NCI-H2227 treated with DMSO at 0.1 percent for 48 hours (cell line): ENCODE data around the gene MYOZ3.
A peak's percentile ranks its signal among the peaks of the same experiment; 100 is the strongest.

Experiments
- DNase-seq: peaks from one replicate; lab custom pipeline; 2025; lab: John Stamatoyannopoulos, UW

The MYOZ3 gene

DNA sequence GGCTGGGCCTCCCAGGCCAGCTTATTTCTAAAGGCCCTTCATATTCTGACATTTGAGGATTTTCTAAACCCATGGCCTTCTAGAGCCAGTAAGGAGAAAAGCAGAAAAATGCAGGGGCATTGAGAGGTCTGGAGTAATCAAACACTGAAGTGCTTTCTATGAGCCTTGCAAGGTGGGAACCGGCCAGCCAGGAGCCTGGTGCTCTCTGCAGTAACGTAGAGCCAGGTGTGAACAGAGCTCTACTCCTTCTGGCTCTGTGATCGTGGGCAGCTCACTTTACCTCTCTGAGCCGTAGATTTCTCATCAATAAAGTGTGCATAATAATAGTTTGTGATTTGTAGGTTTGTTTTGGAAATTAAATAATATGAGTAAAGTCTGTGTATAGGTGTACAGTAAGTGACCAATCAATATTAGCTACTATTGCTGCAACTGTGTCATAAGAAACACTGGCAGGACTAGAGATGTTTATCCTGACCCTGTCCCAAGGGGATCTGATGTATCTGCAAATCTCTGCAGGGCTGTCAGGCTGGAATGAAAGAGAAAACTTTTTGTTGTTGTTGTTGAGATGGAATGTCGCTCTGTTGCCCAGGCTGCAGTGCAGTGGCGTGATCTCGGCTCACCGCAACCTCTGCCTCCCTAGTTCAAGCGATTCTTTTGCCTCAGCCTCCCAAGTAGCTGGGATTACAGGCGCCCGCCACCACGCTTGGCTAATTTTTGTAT, 17.9 kb upstream of the MYOZ3 start:
- no peak for DNase-seq

DNA sequence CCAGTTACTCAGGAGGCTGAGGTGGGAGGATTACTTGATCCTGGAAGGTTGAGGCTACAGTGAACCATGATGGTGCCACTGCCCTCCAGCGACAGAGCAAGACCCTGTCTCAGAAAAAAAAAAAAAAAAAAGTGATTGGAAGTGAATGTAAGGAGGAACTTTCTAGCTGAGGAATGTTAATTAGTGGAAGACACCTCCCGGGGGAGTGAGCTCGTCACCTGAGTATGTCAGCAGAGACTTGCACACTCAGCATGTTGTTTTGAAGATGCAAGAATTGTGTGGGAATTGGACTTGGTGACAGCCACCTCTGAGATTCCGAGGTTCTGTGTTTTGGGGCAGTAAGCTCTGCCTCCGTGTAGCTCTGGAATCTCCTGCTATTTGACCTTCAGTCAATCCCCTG, 17.0 kb upstream of the MYOZ3 start:
- DNase-seq, result no peak

DNA sequence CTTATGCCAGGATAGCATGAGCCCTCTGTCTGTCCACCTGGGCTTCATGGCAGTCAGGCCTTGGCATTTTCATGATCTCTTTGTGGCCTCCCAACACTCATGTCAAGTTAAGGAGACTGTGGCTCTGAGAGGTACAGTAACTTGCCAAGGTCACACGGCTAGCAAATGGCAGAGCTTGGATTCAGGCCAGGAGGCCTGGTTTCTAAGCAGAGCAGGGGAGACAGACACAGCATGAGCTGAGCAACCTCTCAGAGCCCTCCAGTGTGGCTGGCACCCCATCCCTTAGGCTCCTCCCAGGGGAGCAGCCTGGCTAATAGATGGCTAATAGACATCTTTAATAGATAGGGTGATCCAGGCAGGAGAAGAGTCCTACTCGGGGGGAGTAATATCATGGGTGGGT, 16.5 kb upstream of the MYOZ3 start:
- no peak for DNase-seq

DNA sequence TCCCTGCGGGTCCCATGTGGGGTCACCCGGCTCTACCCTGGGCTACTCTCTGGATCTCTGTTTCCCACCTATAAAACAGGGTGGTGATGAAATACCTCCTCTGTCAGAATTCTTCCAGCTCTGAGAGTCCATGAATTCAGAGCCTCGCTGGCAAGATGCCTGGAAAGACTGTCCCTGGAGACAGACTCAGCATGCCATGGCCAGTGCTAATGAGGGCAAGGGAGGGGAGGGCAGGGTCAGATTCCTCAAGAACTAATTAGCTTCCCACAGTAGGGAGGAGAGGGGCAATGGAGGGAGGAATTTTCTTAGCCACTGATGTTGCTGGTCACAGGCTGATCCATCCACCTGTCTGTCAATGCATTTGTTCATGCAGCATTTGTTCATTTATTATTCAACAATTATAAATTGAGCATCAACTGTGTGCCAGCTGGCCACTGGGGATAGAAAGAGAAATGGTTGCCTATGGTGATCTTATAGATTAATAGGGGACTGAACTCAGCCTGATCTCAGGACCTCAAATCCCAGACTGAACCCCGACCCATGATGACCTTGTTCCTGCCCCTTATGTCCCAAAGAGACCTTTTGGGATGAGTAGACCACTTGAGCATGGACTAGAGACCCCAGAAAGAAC, 15.9 kb upstream of the MYOZ3 start:
- no peak for DNase-seq

DNA sequence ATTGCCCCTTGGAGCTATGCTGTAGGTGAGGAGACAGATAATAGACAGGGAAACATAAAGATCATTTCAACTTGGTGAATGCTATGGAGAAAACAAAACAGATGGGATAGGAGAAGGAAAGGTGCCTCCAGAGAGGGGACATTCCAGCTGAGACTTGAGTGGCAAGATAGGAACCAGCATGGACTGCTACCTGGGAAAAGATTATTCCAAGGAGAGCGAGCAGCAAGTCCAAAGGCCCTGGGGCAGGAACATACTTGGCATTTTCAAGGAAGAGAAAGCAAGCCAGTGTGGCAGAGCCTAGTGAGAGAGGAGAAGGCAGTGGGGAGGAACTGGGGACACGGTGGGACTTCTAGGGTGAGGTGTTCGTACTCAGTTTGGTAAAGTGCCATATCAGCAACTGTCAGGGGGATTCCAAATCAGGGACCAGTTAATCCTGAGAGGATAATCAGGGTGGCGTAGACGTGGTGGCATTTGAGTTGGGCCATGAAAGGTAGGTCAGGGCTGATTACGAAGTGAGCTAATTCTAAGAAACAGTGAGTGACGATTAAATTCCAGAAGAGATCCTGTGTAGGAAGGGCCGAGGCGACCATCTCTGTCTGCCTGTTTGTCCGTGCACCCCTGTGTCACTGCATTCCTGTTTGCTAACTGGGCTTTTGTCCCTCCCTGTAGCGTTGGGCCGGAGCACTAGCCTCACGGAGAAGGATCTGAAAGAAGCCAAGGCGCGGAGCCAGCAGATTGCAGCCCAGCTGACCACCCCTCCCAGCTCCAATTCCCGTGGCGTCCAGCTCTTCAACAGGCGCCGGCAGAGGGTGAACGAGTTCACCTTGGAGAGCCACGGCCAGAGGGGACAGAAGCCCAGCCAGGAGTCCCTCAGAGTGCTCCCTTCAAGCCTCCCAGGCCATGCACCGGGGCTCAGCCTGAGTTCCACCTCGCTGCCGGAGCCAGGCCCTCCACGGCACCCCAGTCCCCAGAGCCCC, 13.5 kb upstream of the MYOZ3 start:
- DNase-seq, result no peak

DNA sequence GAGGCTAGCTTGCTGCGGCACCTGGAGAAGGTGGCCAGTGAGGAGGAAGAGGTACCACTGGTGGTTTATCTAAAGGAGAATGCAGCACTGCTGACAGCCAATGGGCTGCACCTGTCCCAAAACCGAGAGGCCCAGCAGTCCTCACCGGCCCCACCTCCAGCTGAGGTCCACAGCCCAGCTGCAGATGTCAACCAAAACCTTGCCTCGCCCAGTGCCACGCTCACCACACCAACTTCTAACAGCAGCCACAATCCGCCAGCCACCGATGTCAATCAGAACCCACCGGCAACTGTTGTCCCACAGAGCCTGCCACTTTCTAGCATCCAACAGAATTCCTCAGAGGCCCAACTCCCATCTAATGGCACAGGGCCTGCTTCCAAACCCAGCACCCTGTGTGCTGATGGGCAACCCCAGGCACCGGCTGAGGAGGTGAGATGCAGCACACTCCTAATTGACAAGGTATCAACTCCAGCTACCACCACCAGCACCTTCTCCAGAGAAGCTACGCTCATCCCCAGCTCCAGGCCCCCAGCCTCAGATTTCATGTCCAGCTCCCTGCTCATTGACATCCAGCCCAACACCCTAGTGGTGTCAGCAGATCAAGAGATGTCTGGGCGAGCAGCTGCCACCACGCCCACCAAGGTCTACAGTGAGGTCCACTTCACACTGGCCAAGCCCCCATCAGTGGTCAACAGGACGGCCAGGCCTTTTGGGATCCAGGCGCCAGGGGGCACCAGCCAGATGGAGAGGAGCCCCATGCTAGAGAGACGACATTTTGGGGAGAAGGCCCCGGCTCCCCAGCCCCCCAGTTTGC, 12.6 kb upstream of the MYOZ3 start:
- DNase-seq, result no peak

DNA sequence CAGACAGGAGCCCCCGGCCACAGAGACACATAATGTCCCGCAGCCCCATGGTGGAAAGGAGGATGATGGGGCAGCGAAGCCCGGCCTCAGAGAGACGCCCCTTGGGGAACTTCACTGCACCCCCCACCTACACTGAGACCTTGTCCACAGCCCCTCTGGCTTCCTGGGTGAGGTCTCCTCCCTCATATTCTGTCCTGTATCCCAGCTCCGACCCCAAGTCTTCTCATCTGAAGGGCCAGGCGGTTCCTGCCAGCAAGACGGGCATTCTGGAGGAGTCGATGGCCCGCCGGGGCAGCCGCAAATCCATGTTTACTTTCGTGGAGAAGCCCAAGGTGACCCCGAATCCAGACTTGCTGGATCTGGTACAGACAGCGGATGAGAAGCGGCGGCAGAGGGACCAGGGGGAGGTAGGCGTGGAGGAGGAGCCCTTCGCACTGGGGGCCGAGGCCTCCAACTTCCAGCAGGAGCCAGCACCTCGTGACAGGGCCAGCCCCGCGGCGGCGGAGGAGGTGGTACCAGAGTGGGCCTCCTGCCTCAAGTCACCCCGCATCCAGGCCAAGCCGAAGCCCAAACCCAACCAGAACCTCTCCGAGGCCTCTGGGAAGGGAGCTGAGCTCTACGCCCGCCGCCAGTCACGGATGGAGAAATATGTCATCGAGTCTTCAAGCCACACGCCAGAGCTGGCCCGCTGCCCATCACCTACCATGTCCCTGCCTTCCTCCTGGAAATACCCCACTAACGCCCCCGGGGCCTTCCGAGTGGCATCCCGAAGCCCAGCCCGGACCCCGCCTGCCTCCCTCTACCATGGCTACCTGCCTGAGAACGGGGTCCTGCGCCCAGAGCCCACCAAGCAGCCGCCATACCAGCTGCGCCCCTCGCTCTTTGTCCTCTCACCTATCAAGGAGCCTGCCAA, 11.7 kb upstream of the MYOZ3 start:
- DNase-seq, result no peak

DNA sequence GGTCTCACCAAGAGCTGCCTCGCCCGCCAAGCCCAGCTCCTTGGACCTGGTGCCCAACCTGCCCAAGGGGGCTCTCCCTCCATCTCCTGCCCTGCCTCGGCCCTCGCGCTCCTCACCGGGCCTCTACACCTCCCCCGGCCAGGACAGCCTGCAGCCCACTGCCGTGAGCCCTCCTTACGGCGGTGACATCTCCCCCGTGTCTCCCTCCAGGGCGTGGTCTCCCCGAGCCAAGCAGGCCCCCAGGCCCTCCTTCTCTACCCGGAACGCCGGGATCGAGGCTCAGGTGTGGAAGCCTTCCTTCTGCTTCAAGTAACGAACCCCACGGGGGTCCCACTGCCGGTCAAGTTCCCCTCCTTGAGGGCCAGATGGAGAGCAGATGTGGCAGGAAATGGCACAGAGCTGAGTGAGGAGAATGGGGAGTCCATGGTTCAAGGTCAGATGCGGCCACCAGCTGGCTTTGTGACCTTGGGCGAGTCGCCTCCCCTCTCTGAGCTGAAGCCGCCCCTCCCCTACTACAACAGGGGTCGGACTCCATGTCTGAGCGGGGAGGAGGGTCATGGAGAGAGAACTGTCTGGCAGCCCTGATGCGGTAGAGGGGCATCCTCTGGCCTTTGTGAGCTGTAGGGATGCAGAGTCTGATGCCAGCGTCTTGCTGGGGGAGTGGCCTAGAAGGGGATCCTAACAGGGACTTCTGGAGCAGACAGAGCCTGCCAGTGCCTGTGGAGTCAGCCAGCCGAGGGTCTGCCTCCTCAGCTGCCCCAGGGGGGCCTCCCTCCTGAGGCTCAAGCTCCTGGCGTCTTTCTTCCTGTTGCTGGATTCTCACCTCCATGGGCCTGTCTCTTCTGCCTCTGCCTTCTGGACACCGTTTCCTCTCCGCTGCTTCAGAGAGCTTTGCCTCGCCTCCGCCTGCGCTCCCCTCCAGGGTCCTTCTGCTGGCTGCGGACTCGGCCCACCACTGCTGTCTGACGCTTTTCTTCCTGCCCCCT, 10.7 kb upstream of the MYOZ3 start:
- no peak for DNase-seq

DNA sequence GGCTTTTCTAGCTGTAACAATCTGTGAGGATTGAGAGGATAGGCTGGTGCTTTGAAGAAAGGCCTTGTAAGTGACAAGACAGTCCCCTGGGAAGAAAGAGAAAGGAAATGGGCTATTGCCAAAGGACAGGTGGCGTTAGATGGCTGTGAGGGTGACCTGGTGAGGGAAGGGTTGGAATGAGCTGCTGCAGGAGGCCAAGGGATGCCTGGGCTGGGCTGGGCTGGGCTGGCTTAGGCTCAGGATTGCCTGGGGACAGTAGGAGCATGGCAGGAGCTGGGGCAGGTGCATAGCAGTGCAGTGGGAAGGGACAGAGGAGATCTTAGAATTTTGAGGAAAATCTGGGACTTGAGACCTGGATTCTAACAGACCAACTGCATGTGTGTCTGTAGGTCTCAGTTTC, 9.7 kb upstream of the MYOZ3 start:
- no peak for DNase-seq

DNA sequence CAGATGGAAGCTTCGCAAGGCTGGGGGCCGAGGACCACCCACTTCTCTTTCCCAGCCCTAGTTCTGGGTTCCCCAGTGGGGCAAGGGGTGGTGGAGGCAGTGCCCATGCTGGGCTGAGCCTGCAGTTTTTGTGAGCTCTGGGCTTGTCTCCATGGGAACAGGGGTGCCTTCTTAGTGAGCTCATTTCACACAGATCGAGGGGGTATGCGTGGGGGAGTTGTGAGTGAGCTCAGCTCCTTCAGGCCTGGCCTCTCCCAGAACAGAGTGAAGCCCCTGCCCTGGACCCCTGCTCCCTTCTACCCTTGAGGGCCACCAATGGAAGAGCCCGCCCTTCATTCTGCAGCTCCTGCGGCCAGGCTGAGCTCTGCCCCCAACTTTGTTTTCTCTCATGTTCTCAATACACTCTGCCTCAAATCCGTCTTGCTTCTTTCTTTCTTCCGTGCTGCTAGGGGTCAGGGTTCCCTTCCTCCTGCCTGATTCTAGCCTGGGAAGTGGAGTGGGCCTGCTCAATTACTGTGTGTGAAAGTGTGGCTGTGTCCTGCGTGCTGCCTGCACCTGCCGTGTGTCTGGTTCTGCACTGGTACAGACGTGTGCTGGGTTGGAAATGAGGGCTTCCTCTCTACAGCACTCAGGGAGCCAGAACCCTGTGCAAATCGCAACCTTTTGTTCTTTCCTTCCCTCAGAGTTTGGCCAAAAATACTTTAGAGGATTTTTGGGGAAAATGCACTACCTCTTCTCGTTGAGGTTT, 9.0 kb upstream of the MYOZ3 start:
- no peak for DNase-seq

DNA sequence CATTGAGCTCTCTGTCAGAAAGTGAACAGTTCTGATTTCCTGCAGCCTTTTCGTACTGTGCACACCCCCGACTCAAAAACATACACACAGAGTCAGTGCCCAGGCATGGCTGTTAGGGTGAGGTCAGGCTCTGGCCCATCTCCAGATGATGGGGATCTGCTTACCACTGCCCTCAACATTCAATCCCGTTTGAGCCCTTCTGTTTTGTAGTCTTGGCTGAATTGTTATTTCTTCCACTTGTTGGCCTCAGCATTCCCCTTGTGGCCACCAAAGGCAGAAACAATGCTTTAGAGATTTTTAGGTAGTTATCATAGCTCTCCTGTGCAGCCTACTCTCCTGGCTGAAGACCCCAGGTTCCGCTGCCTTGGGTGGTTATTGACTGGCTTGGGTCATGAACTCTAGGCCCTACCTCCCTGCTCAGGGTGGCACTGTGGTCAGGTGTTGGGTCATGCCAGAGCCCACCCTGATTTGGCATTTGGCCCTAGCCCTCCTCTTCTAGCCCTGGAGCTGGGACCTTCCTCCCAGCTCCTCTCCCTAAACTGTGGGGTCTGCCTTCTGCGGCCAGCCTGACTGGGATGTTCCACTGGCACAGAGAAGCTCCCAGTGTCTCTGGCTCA, 7.8 kb upstream of the MYOZ3 start:
- no peak for DNase-seq

DNA sequence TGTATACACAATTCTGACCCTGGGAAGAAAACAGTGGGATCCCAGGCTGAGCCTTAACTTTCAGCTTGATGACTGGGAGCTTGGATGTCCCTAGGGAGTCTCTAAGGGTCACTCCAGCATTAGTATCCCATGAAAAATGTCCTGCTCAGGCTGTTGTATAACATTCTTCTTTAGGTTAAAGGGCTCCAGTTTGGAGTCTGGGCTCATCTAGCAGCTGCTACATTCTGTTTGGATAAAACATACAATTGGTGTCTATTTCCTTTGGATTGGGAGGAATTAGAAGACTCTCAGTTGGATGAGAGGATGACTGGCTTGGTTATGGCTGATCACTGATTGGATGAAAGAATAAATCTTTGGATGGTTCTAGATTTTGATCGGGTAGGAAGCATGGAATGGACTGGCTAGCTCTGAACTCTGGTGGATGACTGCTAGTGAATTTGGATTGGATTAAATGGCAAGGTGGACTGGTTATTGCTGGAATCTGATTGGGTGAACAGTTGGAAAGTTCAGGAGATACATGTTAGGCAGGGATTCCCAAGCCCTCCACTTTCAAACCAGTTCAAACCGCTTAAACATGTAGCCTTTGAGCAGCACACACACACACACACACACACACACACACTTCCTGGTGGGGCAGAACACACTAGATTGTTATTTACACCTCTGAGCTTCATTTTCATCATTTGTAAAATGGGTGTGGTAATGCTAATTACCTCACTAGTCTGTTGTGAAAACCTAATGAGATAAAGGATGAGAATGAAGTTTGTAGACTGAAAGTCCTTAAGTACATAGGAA, 7.1 kb upstream of the MYOZ3 start:
- DNase-seq, result no peak

DNA sequence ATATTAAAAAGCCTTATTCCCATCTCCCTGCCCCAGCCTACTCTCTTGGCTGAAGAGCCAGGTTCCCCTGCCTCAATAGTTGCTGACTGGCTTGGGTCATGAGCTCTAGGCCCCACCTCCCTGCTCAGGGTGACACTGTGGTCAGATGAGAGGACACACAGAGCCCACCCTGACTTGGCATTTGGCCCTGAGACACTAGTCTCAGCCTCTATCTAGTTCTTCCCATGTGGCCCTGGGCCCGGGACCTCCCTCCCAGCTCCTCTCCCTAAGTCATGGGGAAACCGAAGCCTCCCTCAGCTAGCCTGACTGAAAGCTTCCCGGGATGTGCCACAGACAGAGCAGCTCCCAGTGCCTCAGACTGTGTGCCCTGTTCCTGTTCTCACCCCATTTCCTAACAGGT, 5.8 kb upstream of the MYOZ3 start:
- no peak for DNase-seq

DNA sequence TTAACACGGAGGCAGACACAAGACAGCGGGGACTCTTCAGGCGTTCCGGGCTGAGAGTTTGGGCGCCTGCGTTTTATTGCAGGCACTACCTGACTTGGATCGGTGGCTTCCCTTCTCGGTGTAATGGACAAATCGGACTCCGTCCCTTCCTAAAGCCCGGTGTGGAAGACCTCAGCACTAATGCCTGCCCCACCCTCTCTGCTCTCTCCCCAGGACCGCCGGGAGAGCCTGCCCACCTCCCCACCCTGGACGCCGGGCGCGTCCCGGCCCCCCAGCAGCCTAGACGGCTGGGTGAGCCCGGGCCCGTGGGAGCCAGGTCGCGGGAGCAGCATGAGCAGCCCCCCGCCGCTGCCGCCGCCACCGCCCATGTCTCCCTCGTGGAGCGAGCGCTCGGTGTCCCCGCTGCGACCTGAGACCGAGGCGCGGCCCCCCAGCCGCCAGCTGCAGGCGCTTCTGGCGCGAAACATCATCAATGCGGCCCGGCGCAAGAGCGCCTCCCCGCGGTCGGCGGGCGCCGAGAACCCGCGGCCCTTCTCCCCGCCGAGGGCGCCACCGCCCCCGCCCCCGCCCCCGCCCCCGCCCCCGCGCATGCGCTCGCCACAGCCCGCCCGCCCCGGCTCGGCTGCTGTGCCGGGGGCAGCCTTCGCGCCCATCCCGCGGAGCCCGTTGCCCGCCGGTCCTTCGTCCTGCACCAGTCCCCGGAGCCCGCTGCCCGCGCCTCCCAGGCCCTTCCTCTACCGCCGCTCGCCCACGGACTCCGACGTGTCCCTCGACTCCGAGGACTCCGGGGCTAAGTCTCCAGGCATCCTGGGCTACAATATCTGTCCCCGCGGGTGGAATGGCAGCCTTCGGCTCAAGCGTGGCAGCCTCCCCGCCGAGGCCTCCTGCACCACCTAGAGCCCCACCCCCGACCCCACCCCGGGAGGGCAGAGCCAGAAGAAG, 4.6 kb upstream of the MYOZ3 start:
- DNase-seq, result peak; percentile 61

DNA sequence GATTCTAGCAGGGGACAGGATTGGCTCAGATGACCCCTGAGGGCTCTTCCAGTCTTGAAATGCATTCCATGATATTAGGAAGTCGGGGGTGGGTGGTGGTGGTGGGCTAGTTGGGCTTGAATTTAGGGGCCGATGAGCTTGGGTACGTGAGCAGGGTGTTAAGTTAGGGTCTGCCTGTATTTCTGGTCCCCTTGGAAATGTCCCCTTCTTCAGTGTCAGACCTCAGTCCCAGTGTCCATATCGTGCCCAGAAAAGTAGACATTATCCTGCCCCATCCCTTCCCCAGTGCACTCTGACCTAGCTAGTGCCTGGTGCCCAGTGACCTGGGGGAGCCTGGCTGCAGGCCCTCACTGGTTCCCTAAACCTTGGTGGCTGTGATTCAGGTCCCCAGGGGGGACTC, 2.9 kb upstream of the MYOZ3 start:
- no peak for DNase-seq

DNA sequence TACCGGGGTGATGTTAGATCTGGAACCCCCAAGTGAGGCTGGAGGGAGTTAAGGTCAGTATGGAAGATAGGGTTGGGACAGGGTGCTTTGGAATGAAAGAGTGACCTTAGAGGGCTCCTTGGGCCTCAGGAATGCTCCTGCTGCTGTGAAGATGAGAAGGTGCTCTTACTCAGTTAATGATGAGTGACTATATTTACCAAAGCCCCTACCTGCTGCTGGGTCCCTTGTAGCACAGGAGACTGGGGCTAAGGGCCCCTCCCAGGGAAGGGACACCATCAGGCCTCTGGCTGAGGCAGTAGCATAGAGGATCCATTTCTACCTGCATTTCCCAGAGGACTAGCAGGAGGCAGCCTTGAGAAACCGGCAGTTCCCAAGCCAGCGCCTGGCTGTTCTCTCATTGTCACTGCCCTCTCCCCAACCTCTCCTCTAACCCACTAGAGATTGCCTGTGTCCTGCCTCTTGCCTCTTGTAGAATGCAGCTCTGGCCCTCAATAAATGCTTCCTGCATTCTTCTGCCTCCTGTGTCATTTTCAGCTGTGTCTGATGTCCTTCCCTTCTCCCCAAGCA, 2.3 kb upstream of the MYOZ3 start:
- DNase-seq, result no peak
